ENCODE results near the gene SLC5A4.
A peak's percentile ranks its signal among the peaks of the same experiment; 100 is the strongest.
"Not testable (repeated sequence)": the region's sequence is repeated elsewhere in the genome, so short reads cannot be mapped to it uniquely, and the experiment has no call there.

SLC5A4 gene

DNA sequence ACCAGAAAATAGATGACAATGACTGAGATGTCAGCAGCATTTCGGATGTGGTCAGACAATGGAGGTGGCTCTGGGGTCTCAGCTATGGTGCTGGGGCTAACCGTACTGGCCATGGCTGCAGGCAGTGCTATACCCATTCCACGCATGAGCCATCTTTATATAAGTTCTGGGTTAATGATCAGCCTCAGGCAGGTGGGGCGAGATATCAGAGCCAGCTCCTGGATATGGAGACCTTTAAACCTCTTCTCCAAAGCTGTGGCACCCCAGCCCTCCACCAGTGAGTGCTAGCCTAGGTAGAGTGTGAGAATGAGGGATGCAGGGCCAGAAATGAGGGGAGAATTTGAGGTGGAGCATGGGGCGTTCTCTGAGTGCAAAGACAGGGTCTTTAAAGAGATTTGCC lies at the start of gene SLC5A4:
Gene SLC5A4 (minus strand): TSS at position 131 of the 400 bp plus-strand sequence. CDS start 18 bp downstream, at position 113.
- Mint-ChIP-seq H3K4me3 (no peak within 1 kb of the TSS), H3K9me3 (peaks cover 0 to 3% of the 10 kb centered on the region in 2 donors), H3K4me1 (no peaks in the 10 kb centered on the region), H3K36me3 (no peaks in the 10 kb centered on the region), H3K27ac (no peak within 1 kb of the TSS), H3K27me3 (peaks cover 11 to 39% of the 10 kb centered on the region in 2 donors)
- no peak for DNase-seq
- ATAC-seq (replicated peaks), result no peak

DNA sequence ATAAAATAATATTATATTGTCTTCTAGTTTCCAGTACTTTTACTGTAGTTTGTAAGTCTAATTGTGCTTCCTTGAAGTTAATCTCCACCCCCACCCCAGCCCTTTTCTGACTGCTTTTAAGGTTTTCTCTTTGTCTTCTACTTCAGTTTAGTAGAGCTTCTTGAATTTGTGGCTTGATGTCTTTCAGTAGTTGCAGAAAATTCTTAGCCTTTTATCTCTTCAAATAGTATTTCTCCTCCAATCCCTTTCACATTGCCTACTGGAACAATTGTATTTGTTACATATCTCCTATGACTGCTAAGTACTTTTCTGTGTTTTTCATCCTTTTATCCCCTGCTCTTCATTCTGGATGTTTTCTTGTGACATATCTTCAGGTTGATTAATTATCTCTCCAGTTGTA lies 38.8 kb upstream of the SLC5A4 start:
- H3K9me3 Mint-ChIP-seq; H3K27ac Mint-ChIP-seq; ATAC-seq (replicated peaks); H3K4me3 Mint-ChIP-seq; H3K4me1 Mint-ChIP-seq; DNase-seq; H3K36me3 Mint-ChIP-seq: not testable (repeated sequence)
- H3K27me3 Mint-ChIP-seq, result peaks cover 5 to 20% of the 10 kb centered on the region in 2 donors

DNA sequence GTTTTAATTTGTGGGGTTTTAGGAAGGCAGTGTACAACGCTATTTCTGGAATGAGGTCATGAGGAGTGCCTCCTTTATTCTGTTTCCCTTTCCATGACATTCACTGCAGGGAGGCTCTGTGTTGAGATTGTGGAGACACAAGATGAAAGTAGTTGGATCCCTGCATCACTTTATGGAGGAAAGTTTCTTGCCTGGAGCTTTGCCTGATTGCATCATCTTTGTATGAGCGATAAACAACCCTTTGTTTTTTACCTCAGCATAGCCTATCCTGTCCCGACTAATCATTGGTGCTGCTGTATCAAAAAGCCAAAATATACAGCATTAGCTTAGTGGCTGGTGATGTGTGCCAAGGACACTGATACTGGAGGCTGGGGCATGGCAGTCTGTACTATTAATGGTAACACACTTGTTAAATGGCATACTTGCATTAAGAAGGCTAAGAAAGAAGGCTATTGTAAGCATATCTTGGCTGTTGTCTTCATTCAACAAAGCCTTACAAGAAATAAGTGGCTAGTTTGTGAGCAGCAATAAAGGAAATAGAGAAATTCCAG lies 31.2 kb upstream of the SLC5A4 start:
- ATAC-seq (replicated peaks), result no peak
- H3K27me3 Mint-ChIP-seq, result peaks cover 18 to 28% of the 10 kb centered on the region in 2 donors
- H3K9me3 Mint-ChIP-seq, result peaks cover 0 to 1% of the 10 kb centered on the region in 2 donors
- H3K27ac Mint-ChIP-seq, result no peak overlapping the region
- DNase-seq, result no peak
- no peaks in the 10 kb centered on the region for H3K4me1 Mint-ChIP-seq
- H3K4me3 Mint-ChIP-seq, result no peak overlapping the region
- no peaks in the 10 kb centered on the region for H3K36me3 Mint-ChIP-seq

DNA sequence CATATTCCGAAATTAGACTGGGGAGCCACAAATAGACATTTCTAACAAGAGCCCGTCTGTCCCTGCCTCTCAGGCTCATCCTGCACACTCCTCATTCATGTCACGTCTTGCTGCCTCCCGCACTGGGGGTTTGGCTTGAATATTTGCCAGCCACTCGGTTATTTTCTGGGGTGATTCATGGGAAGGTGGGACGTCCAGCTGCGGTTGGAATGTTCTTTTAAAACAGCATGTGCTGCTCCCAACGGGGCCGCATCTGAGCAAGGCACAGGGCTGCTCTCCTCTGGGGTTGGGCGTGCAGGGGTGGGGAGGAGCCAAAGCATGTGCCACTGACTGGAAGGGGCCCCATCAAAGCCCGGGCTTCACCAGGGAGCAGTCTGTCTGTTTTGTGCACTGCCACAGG lies 25.9 kb upstream of the SLC5A4 start:
- ATAC-seq (replicated peaks) (no peak), DNase-seq (no peak)
- Mint-ChIP-seq H3K27me3 (peaks cover 18 to 27% of the 10 kb centered on the region in 2 donors), H3K27ac (no peak overlapping the region), H3K36me3 (no peaks in the 10 kb centered on the region), H3K9me3 (no peaks in the 10 kb centered on the region), H3K4me3 (no peak overlapping the region), H3K4me1 (no peaks in the 10 kb centered on the region)

DNA sequence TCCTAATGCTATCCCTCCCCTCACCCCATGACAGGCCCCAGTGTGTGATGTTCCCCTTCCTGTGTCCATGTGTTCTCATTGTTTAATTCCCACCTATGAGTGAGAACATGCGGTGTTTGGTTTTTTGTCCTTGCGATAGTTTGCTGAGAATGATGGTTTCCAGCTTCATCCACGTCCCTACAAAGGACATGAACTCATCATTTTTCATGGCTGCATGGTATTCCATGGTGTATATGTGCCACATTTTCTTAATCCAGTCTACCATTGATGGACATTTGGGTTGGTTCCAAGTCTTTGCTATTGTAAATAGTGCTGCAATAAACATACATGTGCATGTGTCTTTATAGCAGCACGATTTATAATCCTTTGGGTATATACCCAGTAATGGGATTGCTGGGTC lies 20.2 kb upstream of the SLC5A4 start:
- not testable (repeated sequence) for ATAC-seq (replicated peaks); H3K27ac Mint-ChIP-seq; H3K36me3 Mint-ChIP-seq; H3K9me3 Mint-ChIP-seq; H3K27me3 Mint-ChIP-seq; H3K4me3 Mint-ChIP-seq; DNase-seq; H3K4me1 Mint-ChIP-seq

DNA sequence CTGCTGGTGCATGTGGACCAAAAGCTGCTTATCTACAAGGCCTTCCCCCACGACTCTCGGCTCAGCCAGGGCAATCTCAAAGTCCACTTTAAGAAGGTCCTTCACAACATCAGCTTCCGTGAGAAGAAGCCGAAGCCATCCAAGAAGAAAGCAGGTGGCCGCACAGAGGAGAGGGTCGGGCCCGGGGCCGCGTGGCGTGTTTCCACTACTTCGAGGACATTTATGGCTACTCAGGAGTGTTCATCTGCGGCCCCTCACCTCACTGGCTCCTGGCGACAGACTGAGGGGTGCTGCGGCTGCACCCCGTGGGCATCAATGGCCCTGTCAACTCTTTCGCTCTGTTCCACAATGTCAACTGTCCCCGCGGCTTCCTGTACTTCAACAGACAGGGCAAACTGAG lies 16.2 kb upstream of the SLC5A4 start:
- Mint-ChIP-seq H3K36me3 (no peaks in the 10 kb centered on the region), H3K4me1 (no peaks in the 10 kb centered on the region), H3K27ac (no peak overlapping the region), H3K9me3 (no peaks in the 10 kb centered on the region), H3K27me3 (peaks cover 8 to 17% of the 10 kb centered on the region in 2 donors), H3K4me3 (no peak overlapping the region)
- DNase-seq, result no peak
- no peak for ATAC-seq (replicated peaks)

DNA sequence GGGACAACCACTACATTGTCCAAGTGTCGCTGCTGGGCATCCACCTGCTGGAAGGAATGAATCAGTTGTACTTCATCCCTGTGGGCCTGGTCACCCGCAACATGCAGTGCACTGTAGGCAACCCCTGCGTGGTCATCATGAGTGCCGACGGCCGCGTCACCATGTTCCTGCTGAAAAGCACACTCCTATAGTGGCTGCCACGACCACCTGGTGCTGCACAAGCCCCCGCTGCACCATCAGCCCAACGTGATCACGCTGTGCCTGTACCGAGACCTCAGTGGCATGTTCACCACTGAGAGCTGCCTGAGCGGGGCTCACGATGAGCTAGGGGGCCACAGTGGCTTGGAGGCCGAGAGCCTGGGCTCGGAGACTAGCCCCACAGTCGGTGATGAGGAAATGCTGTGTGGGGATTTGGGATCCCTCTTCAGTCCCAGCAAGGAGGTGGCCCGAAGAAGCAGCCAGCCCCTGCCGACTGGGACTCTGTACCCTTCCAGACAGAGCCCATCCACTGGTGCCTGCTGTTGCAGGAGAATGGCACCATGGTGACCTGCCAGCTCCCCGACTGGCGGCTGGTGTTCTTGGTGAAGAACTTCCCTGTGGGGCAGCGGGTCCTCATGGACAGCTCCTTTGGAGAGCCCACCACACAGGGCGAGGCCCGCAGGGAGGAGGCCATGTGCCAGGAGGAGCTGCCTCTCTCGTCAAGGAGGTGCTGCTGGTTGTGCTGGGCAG lies 15.7 kb upstream of the SLC5A4 start:
- no peak for DNase-seq
- no peak for ATAC-seq (replicated peaks)
- H3K27me3 Mint-ChIP-seq, result peaks cover 8 to 17% of the 10 kb centered on the region in 2 donors
- peaks cover 1 to 3% of the 10 kb centered on the region in 2 donors for H3K4me1 Mint-ChIP-seq
- H3K36me3 Mint-ChIP-seq, result no peaks in the 10 kb centered on the region
- no peaks in the 10 kb centered on the region for H3K9me3 Mint-ChIP-seq
- H3K27ac Mint-ChIP-seq, result no peak overlapping the region
- no peak overlapping the region for H3K4me3 Mint-ChIP-seq

DNA sequence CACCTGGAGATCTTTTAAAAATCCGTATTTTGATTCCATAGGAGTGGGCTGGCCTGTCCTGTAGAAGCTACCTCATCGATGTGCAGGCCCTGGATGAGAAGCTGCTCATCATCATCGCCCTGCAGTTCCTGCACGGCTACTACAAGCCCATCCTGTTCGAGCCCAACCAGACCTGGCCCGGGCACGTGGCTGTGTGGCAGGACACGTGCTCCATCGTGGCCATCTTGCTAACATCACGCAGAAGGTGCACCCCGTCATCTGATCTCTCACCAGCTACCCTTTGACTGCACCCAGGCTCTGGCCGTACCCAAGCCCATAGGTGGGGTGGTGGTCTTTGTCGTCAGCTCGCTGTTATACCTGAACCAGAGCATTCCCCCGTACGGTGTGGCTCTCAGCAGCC lies 14.2 kb upstream of the SLC5A4 start:
- peaks cover 2 to 5% of the 10 kb centered on the region in 2 donors for H3K4me1 Mint-ChIP-seq
- DNase-seq (no peak), ATAC-seq (replicated peaks) (no peak)
- H3K27ac Mint-ChIP-seq, result no peak overlapping the region
- no peaks in the 10 kb centered on the region for H3K36me3 Mint-ChIP-seq
- H3K9me3 Mint-ChIP-seq, result no peaks in the 10 kb centered on the region
- H3K4me3 Mint-ChIP-seq, result no peak overlapping the region
- H3K27me3 Mint-ChIP-seq, result peaks cover 8 to 17% of the 10 kb centered on the region in 2 donors

DNA sequence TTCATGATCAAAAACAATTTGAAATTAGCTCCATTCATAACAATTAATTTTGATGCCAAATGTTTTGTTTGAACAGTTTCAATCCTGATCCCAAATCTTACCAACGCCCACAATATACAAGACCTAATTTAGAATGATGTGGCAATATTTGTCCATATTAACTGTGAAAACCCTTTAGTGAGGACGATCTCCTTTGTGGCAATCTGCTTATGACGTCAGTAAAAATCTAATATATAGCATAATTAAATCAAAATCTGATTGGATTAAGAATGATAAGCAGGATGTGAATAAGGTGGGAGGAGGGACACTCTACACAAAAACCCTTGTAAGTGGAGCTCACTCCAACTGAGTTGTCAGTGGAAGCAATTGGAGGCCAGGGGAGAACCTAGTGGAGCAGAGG lies 11.9 kb upstream of the SLC5A4 start:
- peaks cover 0 to 2% of the 10 kb centered on the region in 2 donors for H3K9me3 Mint-ChIP-seq
- H3K27ac Mint-ChIP-seq, result no peak overlapping the region
- no peaks in the 10 kb centered on the region for H3K36me3 Mint-ChIP-seq
- DNase-seq (no peak), ATAC-seq (replicated peaks) (no peak)
- peaks cover 2 to 5% of the 10 kb centered on the region in 2 donors for H3K4me1 Mint-ChIP-seq
- H3K4me3 Mint-ChIP-seq, result no peak overlapping the region
- H3K27me3 Mint-ChIP-seq, result peaks cover 8 to 17% of the 10 kb centered on the region in 2 donors

DNA sequence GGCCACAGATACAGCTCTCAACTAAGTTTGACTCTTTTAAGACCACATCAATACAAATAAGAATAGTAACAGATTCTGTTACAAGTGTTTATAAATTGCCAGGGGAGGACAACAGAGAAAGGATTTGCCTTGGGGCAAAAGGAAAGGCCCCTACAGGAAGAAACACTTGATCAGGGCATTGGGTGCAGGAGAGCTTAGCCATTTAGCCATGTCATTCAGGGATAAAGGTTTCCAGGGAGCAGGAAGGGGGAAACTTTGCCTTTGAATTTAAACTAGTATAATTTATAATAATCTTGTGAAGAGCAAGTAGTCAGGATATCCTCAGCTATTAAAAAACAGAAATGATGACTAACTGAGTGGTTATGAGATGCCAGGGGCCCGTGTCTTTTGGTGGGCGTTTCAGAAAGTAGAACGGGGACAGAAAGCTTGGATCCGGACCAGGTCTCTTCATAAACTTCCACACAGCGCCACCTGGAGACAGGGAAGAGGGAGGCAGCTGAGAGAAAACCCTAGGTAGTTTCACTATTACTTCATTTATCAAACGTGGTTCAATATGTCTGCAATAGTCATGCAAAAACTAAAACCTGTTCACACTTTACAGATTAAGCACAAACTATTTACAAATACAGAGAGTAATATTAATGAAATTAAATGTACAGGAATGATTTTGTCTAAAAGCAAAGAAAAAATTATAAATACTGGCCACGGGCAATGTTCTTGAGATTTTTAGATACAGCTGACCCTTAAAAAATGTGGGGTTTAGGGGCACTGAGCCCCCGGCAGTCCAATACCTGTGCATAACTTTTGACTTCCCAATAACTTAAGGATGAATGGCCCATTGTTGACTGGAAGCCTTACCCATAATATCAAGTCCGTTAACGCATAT lies 11.0 kb upstream of the SLC5A4 start:
- no peak overlapping the region for H3K27ac Mint-ChIP-seq

DNA sequence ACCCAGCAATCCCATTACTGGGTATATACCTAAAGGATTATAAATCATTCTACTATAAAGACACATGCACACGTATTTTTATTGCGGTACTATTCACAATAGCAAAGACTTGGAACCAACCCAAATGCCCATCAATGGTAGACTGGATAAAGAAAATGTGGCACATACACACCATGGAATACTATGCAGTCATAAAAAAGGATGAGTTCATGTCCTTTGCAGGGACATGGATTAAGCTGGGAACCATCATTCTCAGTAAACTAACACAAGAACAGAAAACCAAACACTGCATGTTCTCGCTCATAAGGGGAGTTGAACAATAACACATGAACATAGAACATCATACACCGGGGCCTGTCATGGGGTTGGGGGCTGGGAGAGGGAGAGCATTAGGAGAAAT lies 8.5 kb upstream of the SLC5A4 start:
- H3K27ac Mint-ChIP-seq; H3K36me3 Mint-ChIP-seq; H3K9me3 Mint-ChIP-seq; H3K4me3 Mint-ChIP-seq; ATAC-seq (replicated peaks); DNase-seq; H3K4me1 Mint-ChIP-seq: not testable (repeated sequence)
- H3K27me3 Mint-ChIP-seq, result peaks cover 26 to 28% of the 10 kb centered on the region in 2 donors

More for the DNA sequence above, 11.0 kb upstream of the SLC5A4 start:
- H3K27me3 Mint-ChIP-seq, result peaks cover 13 to 26% of the 10 kb centered on the region in 2 donors
- H3K4me1 Mint-ChIP-seq, result peaks cover 2 to 5% of the 10 kb centered on the region in 2 donors
- H3K4me3 Mint-ChIP-seq, result no peak overlapping the region
- peak; percentile 43 for DNase-seq
- H3K36me3 Mint-ChIP-seq, result no peaks in the 10 kb centered on the region
- peaks cover 0 to 2% of the 10 kb centered on the region in 2 donors for H3K9me3 Mint-ChIP-seq
- peak; percentile 78 for ATAC-seq (replicated peaks)

DNA sequence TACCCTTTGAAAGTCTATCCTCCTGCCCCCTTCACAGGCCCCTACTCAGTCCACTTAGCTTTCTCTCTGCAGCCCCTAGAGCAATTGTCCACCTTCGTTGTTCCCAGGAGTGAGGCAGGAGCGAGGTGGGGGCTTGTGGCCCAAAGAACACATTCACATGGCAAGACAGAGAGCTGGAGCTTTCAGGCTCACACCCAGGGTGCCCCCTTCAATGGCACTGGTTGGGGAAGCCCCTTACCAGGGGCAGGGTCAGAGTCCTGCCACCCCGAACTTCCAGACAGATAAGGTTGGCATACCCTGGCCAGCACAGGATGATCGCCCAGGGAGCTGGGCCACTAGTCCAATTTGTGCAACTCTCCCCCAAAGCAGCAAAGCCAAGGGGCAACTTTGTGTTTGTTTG lies 6.2 kb upstream of the SLC5A4 start:
- no peak for ATAC-seq (replicated peaks)
- Mint-ChIP-seq H3K9me3 (peaks cover 0 to 2% of the 10 kb centered on the region in 2 donors), H3K36me3 (no peaks in the 10 kb centered on the region)

DNA sequence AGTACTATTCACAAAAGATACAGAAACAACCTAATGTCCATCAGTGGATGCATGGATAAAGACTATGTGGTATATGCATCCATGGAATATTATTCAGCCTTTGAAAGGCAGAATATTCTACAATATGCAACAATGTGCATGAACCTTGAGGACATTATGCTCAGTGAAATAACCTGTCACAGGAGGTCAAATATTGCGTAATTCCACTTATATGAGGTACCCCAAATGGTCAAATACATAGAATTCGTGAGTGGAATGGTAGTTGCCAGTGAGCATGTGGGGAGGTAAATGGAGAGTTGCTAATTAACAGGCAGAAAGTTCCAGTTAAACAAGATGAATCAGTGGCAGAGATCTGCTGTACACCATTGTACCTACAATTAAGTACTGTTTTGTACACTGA lies 3.6 kb upstream of the SLC5A4 start:
- no peak for ATAC-seq (replicated peaks)
- Mint-ChIP-seq H3K4me1 (no peaks in the 10 kb centered on the region), H3K27me3 (peaks cover 21 to 31% of the 10 kb centered on the region in 2 donors), H3K9me3 (peaks cover 0 to 1% of the 10 kb centered on the region in 2 donors), H3K27ac (no peak overlapping the region), H3K4me3 (no peak overlapping the region), H3K36me3 (no peaks in the 10 kb centered on the region)
- no peak for DNase-seq

More for the DNA sequence above, 6.2 kb upstream of the SLC5A4 start:
- no peak overlapping the region for H3K4me3 Mint-ChIP-seq
- no peak for DNase-seq
- H3K27me3 Mint-ChIP-seq, result peaks cover 21 to 31% of the 10 kb centered on the region in 2 donors
- peaks cover 2 to 5% of the 10 kb centered on the region in 2 donors for H3K4me1 Mint-ChIP-seq
- no peak overlapping the region for H3K27ac Mint-ChIP-seq

DNA sequence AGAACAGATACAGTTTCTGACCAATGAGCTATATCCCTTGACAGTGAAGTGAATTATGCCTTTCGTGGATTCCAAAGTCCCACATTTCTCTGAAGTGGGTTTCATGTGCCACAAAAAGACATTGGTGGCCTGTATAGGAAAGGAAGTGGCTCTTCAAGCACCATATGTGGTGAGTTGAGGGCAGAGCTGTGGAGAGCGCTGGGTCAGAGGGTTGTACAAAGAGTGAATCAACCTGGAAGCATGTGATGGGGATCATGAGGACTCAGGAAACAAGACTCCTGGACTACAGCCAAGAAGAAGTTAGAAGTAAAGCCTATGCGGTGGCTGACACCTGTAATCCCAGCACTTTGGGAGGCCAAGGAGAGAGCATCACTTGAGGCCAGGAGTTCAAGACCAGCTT lies 579 bp upstream of the SLC5A4 start:
- Mint-ChIP-seq H3K4me1 (no peaks in the 10 kb centered on the region), H3K36me3 (no peaks in the 10 kb centered on the region), H3K4me3 (no peak overlapping the region), H3K9me3 (peaks cover 0 to 1% of the 10 kb centered on the region in 2 donors), H3K27ac (no peak overlapping the region), H3K27me3 (peaks cover 13 to 34% of the 10 kb centered on the region in 2 donors)
- no peak for DNase-seq
- no peak for ATAC-seq (replicated peaks)

Data from stimulated activated naive B cell treated with anti-CD40 and anti-IgM and Interleukin-4, amounts not matched to agents 10 μg/mL and 1 μg/mL and 100 μg/mL, for 72 hours (primary cell).